ENCODE measurements around the gene ZRANB1. TPM values are rescaled to one million over a fixed set of nuclear protein-coding genes. Genes with fewer than 3 reads are reported as not detected.

The ZRANB1 gene
- total RNA-seq, 2 donors from 2014 or later = 17.9 to 28.7 TPM

- peak overlapping the region; percentile 61 to 62 for H3K27ac ChIP-seq
- no peak for DNase-seq (ENCODE audit: low spot score)
- 83% methylated on average over 19 of the region's 19 CpGs for WGBS
- no peaks in the 10 kb centered on the region for H3K27me3 ChIP-seq (replicated peaks; ENCODE audit: insufficient read depth)
- H3K4me1 ChIP-seq (replicated peaks) = peaks cover 25% of the 10 kb centered on the region
- no peaks in the 10 kb centered on the region for H3K36me3 ChIP-seq
- intact Hi-C loops (cut with DNase I) = no loop called here
- no peak overlapping the region for H3K4me3 ChIP-seq
- TF ChIP-seq POLR2A (IDR thresholded peaks at IDR 0.05) = no peak
- TF ChIP-seq POLR2AphosphoS5 (IDR thresholded peaks at IDR 0.05) = no peak
- TF ChIP-seq, protein P1, sequence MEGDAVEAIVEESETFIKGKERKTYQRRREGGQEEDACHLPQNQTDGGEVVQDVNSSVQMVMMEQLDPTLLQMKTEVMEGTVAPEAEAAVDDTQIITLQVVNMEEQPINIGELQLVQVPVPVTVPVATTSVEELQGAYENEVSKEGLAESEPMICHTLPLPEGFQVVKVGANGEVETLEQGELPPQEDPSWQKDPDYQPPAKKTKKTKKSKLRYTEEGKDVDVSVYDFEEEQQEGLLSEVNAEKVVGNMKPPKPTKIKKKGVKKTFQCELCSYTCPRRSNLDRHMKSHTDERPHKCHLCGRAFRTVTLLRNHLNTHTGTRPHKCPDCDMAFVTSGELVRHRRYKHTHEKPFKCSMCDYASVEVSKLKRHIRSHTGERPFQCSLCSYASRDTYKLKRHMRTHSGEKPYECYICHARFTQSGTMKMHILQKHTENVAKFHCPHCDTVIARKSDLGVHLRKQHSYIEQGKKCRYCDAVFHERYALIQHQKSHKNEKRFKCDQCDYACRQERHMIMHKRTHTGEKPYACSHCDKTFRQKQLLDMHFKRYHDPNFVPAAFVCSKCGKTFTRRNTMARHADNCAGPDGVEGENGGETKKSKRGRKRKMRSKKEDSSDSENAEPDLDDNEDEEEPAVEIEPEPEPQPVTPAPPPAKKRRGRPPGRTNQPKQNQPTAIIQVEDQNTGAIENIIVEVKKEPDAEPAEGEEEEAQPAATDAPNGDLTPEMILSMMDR (IDR thresholded peaks at IDR 0.05) = no peak
- H3K9me3 ChIP-seq = no peaks in the 10 kb centered on the region
Measured at GRCh38 chr10:125014836-125015355, 73.0 kb downstream of the ZRANB1 start.

DNA sequence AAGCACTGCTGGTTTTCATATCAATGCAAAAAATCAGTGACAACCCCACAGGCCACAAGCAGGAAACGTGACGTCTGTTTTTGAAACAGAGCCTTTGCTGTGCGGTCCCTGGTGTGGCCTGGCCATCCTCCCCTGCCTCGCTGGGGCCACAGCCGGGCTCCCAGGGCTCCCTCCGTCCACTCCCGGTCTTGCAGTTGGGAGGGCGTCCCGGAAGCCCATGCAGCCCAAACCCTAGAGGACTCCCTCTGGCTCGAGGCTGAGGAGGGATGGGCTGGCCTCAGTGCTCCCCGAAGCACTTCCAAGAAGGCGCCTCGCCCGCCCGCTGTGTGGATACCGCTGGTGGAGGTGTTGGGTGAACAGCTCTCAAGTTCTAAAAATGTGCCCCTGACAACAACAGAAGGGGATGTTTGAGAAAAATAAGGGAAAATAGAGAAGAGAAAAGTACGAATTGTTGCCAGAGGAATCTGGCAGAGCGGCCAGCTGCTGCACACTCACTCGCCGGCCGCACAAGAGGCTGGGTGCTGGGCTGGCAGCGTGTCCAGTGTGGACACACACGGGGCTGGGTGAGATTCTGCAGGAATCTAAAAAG is 73.5 kb downstream of the ZRANB1 start:
- TF ChIP-seq POLR2A (IDR thresholded peaks at IDR 0.05) (no peak), POLR2AphosphoS5 (IDR thresholded peaks at IDR 0.05) (no peak)
- TF ChIP-seq, protein P1 (IDR thresholded peaks at IDR 0.05) = no peak
- DNase-seq (ENCODE audit: low spot score) = no peak
- Histone ChIP-seq H3K4me3 (no peak overlapping the region), H3K27ac (peak overlapping the region; percentile 61 to 62), H3K9me3 (no peaks in the 10 kb centered on the region), H3K4me1 (replicated peaks) (peaks cover 25% of the 10 kb centered on the region), H3K36me3 (no peaks in the 10 kb centered on the region), H3K27me3 (replicated peaks; ENCODE audit: insufficient read depth) (no peaks in the 10 kb centered on the region)
- 66% methylated on average over 23 of the region's 23 CpGs for WGBS
- intact Hi-C loops (cut with DNase I) = no loop called here

- Histone ChIP-seq H3K27ac (peak overlapping the region; percentile 61 to 62), H3K4me1 (replicated peaks) (peaks cover 25% of the 10 kb centered on the region), H3K36me3 (no peaks in the 10 kb centered on the region), H3K27me3 (replicated peaks; ENCODE audit: insufficient read depth) (no peaks in the 10 kb centered on the region), H3K4me3 (no peak overlapping the region), H3K9me3 (no peaks in the 10 kb centered on the region)
- intact Hi-C loops (cut with DNase I) = no loop called here
- DNase-seq (ENCODE audit: low spot score) = no peak
- 58% methylated on average over 10 of the region's 10 CpGs for WGBS
- no peak for TF ChIP-seq POLR2AphosphoS5 (IDR thresholded peaks at IDR 0.05)
- TF ChIP-seq POLR2A (IDR thresholded peaks at IDR 0.05) = no peak
- TF ChIP-seq, protein P1 (IDR thresholded peaks at IDR 0.05) = no peak
Measured at GRCh38 chr10:125016123-125016522, 74.2 kb downstream of the ZRANB1 start.

DNA sequence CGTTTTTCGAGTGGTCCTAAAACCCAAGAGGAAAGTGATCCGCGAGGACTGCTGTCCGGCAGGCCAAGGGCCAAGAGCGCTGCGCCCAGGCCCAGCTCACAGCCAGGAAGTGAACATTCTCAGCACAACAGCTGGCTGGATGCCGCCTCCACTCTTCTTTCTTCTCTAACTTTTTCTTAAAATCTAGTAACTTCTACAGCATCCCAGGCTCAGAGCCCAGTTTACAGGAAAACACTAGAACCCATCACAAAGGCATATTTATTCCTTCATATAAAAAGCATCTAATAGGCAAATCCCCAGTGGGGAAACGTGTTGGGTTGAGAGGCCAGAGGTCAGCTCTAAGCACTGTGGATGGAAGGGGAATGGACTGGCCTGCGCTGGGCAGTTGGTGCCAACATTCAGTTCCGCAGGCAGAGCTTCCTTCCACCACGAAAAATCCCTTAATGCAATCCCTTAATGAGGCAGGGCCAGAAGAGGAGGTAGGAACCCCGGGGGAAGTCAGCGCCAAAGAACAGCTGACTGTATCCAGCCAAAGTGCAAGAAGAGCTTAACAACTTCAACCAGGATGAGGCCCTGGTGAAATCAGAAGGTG is 74.8 kb downstream of the ZRANB1 start:
- no peak overlapping the region for H3K4me3 ChIP-seq

More for the DNA sequence above, 74.8 kb downstream of the ZRANB1 start:
- H3K36me3 ChIP-seq = no peaks in the 10 kb centered on the region
- no peaks in the 10 kb centered on the region for H3K9me3 ChIP-seq
- no peaks in the 10 kb centered on the region for H3K27me3 ChIP-seq (replicated peaks; ENCODE audit: insufficient read depth)
- peak overlapping the region; percentile 61 to 62 for H3K27ac ChIP-seq
- intact Hi-C loops (cut with DNase I) = no loop called here
- TF ChIP-seq, protein P1 (IDR thresholded peaks at IDR 0.05) = no peak
- TF ChIP-seq POLR2AphosphoS5 (IDR thresholded peaks at IDR 0.05) (no peak), POLR2A (IDR thresholded peaks at IDR 0.05) (no peak)
- WGBS = 51% methylated on average over 14 of the region's 14 CpGs
- H3K4me1 ChIP-seq (replicated peaks) = peaks cover 25% of the 10 kb centered on the region
- no peak for DNase-seq (ENCODE audit: low spot score)

All from prostate gland (tissue), 2 donors.